Large intestine (tissue), 3 donors: ENCODE data around the gene XPO5. TPM values are rescaled to one million over a fixed set of nuclear protein-coding genes. Genes with fewer than 3 reads are reported as not detected.

Experiments used
- DNase-seq, 2 donors: peaks; one replicate each; pipeline versions ENCODE4 v3.0.0 to v3.0.0-alpha.2; 2013
- H3K27ac ChIP-seq: one replicate; pipeline ENCODE4 v1.5.1; 2013; ENCODE audit warnings: low read length
- H3K27me3 ChIP-seq: 2 replicates; pipeline ENCODE4 v1.6.1; 2013; ENCODE audit warnings: low read length; ENCODE audit not compliant: control insufficient read depth, insufficient read depth
- H3K36me3 ChIP-seq: 2 replicates; pipeline ENCODE4 v1.6.1; 2013; ENCODE audit warnings: low read length; ENCODE audit not compliant: control insufficient read depth, insufficient read depth
- H3K4me1 ChIP-seq: one replicate; pipeline ENCODE4 v1.6.1; 2013; ENCODE audit warnings: low read length; ENCODE audit not compliant: control insufficient read depth, insufficient read depth
- H3K4me3 ChIP-seq: one replicate; pipeline ENCODE4 v1.5.1; 2013; ENCODE audit warnings: low read length
- H3K9me3 ChIP-seq: one replicate; pipeline ENCODE4 v1.6.1; 2013; ENCODE audit warnings: mild to moderate bottlenecking, low read depth, low read length, moderate library complexity; ENCODE audit not compliant: control insufficient read depth
- WGBS: methylation state at CpG from one replicate; pipeline ENCODE4 v1.1.5; 2013; ENCODE audit warnings: low lambda C conversion rate; ENCODE audit not compliant: insufficient coverage; 5-methylcytosine and 5-hydroxymethylcytosine counted together
- polyA plus RNA-seq: library from polyadenylated mRNA; unstranded; fragments of 120-200 nt; gene quantifications from one replicate; pipeline ENCODE4 v1.2.1, GENCODE V29; 2013

Gene XPO5
- polyA plus RNA-seq, 1 donor: 31.6 TPM

DNA sequence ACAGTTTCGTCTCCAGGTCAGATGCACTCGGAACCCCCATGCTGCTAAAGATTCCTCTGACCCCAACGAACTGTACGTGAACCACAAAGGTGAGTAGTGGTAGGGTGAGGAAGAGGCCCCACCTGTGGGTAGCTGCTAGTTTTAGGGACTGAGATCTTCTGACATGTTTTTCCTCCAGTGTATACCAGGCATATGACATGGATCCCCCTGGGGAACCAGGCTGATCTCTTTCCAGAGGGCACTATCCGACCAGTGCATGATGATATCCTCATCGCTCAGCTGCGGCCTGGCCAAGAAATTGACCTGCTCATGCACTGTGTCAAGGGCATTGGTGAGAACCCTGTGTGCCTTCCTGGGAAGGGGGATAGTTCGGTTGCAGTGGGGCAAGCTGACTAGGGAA, 55.7 kb downstream of the XPO5 start:
- no CpG with 5 or more reads among the region's 8 CpGs for WGBS
- H3K9me3 ChIP-seq: no peaks in the 10 kb centered on the region
- H3K4me1 ChIP-seq: peaks cover 16% of the 10 kb centered on the region
- no peak overlapping the region for H3K27ac ChIP-seq
- no peak overlapping the region for H3K4me3 ChIP-seq
- H3K36me3 ChIP-seq: peaks cover 62% of the 10 kb centered on the region
- no peaks in the 10 kb centered on the region for H3K27me3 ChIP-seq
- DNase-seq: no peak

DNA sequence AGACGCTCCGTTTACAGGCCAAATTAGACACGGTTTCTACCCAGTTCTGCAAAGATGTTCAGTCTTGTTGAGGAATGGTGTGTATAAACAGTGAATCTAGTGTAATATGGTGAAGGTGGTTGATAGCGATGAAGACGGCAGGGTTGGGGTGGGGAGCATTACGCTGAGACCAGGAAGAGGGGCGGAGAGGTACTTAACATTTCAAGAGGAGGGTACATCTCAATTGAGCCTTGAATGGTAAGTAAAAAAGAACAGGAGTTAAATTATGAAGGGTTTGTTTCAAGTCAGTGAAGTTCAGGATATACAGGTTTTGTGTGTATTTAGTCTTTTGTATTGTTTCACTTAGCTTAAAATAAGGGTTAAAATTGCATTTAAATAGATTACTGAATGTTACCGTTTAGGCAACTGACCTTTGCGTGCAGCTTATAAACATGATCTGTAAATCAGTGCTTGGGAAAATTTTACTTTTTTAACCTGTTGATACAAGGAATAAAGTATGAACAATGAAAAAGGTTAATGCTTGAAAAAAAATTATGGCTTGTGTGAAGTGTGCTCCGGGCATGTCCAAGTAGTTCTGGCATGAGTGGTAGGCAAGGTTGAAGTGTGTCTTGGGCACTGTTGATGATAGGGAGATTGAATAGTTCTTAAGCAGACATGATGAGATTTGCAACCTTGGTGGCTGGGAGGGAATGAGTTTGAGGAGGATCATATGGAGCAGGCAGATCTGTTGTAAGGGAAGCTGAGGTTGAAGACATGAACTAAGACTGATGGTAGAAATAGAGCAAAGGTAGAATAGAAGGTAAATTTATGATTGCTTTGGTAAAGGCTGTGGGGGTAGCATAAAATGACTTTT, 58.1 kb downstream of the XPO5 start:
- Histone ChIP-seq H3K9me3 (no peaks in the 10 kb centered on the region), H3K4me1 (peaks cover 16% of the 10 kb centered on the region), H3K27me3 (no peaks in the 10 kb centered on the region), H3K36me3 (peaks cover 63% of the 10 kb centered on the region), H3K4me3 (peak overlapping the region; percentile 83), H3K27ac (no peak overlapping the region)
- 0% methylated on average over 4 of the region's 10 CpGs for WGBS
- no peak for DNase-seq

DNA sequence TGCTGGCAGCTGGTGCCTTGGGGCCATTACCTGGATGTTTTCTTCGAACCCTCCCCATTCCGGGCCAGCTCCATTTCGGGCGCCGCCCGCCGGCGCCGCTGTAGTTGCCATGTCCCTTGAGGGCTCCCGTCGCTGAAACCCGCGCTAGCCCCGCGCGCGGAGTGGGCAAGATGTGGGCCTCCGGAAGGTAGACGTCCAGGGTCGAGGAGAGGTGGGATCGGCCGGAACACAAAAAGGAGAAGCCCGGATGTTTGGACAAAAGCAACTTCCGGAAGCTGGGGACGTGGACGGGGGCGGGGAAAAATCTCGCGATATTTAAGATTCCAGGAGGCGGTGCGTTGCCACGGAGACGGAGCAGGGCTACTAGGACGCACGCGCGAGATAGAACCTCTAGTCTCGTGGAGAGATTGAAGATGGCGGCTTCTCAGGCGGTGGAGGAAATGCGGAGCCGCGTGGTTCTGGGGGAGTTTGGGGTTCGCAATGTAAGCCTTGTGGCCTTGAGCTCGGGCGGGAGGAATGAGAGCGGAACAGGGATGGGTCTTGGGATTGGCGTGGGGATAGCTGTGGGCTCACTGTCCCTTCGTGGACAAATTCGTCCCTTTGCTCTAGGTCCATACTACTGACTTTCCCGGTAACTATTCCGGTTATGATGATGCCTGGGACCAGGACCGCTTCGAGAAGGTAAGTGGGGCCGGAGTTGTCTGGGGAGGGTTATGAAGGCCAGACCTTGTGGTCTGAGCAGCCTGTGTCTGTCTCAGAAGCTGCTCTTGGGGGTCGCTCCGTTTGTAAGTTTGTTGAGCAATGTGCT, 58.9 kb downstream of the XPO5 start, which contains the start of the genes POLR1C and YIPF3:
Gene POLR1C, plus strand, starts transcription at position 393 of the 808 bp plus-strand sequence. Its CDS starts 21 bp downstream, at position 414.
Gene YIPF3, minus strand, starts transcription at position 230 of the 808 bp plus-strand sequence. Its CDS starts 119 bp downstream, at position 111.
- H3K27ac ChIP-seq: peak within 1 kb of the TSS; percentile 73
- H3K4me1 ChIP-seq: peaks cover 16% of the 10 kb centered on the region
- H3K9me3 ChIP-seq: no peaks in the 10 kb centered on the region
- DNase-seq: peak; percentile 97 to 98
- WGBS: no CpG with 5 or more reads among the region's 57 CpGs
- H3K4me3 ChIP-seq: peak within 1 kb of the TSS; percentile 83
- H3K27me3 ChIP-seq: no peaks in the 10 kb centered on the region
- H3K36me3 ChIP-seq: peaks cover 63% of the 10 kb centered on the region

DNA sequence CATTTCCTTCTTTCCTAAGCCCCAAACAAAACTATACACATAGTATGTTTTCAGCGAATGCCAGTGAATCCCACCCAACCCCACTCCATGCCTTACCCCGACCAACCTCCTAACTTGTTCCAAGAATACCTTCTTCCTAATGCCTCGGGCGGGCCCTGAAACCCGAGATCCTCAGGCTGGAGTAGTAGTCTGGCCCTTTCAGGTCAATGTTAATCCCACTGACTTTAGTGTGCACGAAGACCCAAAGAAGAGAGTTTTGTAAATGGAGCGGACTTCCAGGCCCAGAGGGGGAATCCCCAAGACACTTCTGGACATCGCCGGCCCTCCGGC, 59.5 kb downstream of the XPO5 start:
- peaks cover 63% of the 10 kb centered on the region for H3K36me3 ChIP-seq
- no CpG with 5 or more reads among the region's 10 CpGs for WGBS
- H3K27ac ChIP-seq: peak overlapping the region; percentile 73
- DNase-seq: no peak
- peaks cover 16% of the 10 kb centered on the region for H3K4me1 ChIP-seq
- no peaks in the 10 kb centered on the region for H3K9me3 ChIP-seq
- H3K4me3 ChIP-seq: peak overlapping the region; percentile 83
- no peaks in the 10 kb centered on the region for H3K27me3 ChIP-seq

DNA sequence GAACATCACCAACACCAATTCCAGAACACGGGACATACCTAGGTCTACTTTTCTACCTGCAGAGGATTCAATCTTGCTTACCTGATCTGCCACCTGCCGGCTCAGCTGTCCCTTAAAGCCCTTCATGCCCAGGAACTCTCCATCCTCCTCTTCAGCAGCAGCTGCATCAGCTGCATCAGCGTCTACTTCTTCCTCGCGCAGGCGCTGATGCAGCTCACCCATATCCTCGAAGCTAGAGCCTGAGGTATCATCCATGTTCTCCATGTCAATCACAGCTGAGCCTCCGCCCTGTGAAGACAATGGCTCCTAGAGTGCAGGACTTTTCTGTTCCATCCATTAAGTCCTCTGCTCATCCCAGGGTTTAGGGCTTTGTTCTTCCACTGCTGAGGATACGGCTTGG, 60.0 kb downstream of the XPO5 start:
- no peaks in the 10 kb centered on the region for H3K27me3 ChIP-seq
- peaks cover 20% of the 10 kb centered on the region for H3K4me1 ChIP-seq
- WGBS: 50% methylated on average over 1 of the region's 9 CpGs
- H3K4me3 ChIP-seq: peak overlapping the region; percentile 83
- peaks cover 62% of the 10 kb centered on the region for H3K36me3 ChIP-seq
- DNase-seq: no peak
- peak overlapping the region; percentile 73 for H3K27ac ChIP-seq
- H3K9me3 ChIP-seq: no peaks in the 10 kb centered on the region

DNA sequence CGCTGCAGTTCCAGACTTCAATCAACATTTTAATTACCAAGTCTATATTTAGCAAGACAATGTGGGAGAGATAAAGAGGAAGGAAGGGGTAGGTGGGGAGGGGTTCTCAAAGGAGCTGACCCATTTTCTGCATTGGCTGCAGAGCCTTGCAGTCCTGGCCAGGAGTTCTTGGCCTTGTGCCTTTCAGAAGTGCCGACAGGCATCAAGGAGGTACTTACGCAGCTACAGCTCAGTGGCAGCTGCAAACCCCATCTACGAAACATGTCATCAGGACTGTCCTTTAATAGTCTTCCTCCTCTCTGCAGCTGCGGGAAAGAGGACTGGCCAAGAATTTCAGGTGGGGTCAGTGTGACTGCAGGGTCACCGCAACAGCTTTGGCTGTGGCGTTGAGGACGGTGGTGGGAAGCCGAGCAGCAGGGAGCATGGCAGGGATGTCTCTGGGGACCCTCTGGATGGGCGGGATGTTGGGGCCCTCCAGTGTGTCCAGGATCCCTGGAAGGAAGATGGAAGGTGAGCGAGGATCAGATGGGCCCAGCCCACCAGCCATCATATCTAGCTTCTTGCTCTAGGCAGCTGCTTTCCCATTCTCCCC, 63.9 kb downstream of the XPO5 start:
- Histone ChIP-seq H3K4me3 (no peak overlapping the region), H3K4me1 (peaks cover 33% of the 10 kb centered on the region), H3K9me3 (no peaks in the 10 kb centered on the region), H3K36me3 (peaks cover 45% of the 10 kb centered on the region), H3K27me3 (peaks cover 20% of the 10 kb centered on the region), H3K27ac (no peak overlapping the region)
- WGBS: no CpG with 5 or more reads among the region's 11 CpGs
- DNase-seq: no peak

DNA sequence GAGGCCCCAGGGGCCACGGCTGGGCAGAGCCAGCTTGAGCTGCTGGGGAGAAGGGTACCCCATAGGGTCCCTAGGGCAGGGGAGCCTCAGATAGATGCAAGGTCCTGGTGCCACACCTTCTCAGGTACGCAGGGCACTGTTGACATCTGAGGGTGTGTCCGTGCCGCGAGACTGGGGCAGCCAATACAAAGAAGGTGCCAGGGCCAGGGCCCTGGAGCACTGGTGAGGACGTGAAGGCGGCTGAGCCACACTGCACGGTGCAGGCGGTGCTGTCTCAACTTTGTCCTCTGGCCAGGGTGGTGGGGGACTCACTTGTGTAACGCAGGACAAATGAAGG, 65.0 kb downstream of the XPO5 start:
- no CpG with 5 or more reads among the region's 10 CpGs for WGBS
- H3K36me3 ChIP-seq: peaks cover 50% of the 10 kb centered on the region
- DNase-seq: peak; percentile 54 to 69
- H3K9me3 ChIP-seq: no peaks in the 10 kb centered on the region
- peaks cover 20% of the 10 kb centered on the region for H3K27me3 ChIP-seq
- peak overlapping the region; percentile 43 for H3K27ac ChIP-seq
- H3K4me3 ChIP-seq: peak overlapping the region; percentile 43
- peaks cover 33% of the 10 kb centered on the region for H3K4me1 ChIP-seq

DNA sequence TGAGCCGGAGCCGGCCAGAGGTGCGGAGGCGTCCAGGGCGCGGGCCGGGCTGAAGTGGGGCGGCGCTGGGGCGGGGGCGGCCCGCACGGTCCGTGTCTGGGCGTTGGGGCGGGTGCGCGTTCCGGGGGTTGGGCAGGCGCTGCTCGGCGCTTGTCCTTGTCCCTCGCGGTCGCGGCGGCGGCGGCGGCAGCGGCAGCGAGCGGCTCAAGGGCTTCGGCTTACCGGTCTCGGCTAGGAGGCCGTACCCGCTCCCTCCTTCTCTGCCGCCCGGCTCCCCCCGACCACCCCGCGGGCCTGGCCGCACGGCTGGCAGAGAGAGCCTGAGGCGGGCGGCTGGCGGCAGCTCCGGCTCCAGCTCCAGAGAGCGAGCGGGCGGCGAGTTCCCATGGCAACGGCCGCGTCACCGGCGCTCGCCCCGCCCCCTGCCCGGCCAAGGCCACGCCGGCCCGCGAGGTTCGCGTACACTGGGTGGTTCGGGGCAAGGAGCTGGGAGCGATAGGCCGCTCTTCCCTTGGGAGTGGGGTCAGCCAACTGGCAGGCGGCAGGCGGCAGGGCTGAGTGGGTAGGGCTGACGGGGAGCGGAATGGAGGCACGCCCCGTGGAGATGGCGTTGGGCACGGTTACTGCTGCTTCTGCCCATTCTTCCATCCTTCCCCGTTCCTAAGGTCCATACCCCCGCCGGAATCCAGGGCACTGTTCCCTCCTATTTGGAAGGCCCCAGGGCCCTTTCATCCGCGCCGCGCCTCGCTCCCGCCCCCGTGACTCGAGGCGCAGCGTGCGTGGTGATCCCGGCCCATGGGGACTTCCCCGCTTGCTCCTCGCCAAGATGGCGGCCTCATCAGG, 65.6 kb downstream of the XPO5 start, which contains the start of gene LRRC73:
Gene LRRC73, minus strand, starts transcription at position 363 of the 843 bp plus-strand sequence. CDS start 561 bp downstream, outside the sequence.
- WGBS: no CpG with 5 or more reads among the region's 96 CpGs
- H3K27ac ChIP-seq: peak within 1 kb of the TSS; percentile 43
- H3K4me1 ChIP-seq: peaks cover 27% of the 10 kb centered on the region
- peaks cover 20% of the 10 kb centered on the region for H3K27me3 ChIP-seq
- H3K36me3 ChIP-seq: peaks cover 52% of the 10 kb centered on the region
- peak; percentile 75 to 87 for DNase-seq
- peak within 1 kb of the TSS; percentile 43 for H3K4me3 ChIP-seq
- H3K9me3 ChIP-seq: no peaks in the 10 kb centered on the region

DNA sequence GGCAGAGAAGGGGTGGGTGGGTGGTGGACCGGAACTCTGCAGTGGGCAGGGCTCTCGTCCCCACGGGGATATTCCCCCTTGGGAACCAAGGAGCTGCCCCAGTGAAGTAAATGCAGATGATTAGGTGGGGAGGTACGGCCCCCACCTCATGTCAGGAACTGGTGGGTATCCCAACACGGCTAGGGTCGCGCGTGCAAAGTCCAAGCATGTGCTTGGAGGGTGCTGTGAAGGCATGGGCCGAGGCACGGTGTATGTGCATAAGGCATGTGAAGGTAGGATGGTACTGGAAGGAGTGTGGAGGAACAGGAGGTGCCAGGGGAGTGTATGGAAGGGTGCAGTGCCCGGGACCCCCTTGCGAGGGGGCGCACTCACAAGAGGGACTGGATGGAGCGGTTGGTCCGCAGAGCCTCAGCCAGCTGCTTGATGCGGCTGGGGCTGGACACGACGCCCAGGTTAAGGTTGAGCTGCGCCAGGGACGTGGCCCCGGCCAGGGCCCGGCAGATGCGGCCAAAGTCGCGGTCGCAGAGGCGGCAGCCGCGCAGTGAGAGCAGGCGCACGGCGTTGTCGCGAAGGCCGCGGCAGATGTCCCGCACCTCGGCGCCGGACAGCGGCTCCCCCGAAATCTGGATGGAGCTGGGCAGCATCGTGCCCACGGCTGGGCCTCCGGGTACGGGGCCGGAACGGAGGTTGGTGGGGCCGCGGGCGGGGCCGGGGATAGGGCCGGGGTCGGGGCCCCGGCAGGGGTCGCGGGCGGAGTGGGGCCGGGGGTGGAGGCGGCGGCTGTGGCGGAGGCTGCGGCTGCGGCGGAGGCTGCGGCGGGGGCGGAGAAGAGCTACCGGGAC, 66.5 kb downstream of the XPO5 start:
- H3K27me3 ChIP-seq: peaks cover 20% of the 10 kb centered on the region
- H3K4me1 ChIP-seq: peaks cover 26% of the 10 kb centered on the region
- peak overlapping the region; percentile 19 for H3K4me3 ChIP-seq
- no peak overlapping the region for H3K27ac ChIP-seq
- peaks cover 52% of the 10 kb centered on the region for H3K36me3 ChIP-seq
- no peak for DNase-seq
- no peaks in the 10 kb centered on the region for H3K9me3 ChIP-seq
- no CpG with 5 or more reads among the region's 69 CpGs for WGBS
